ENCODE measurements around the gene TM4SF5.

TM4SF5 gene

DNA sequence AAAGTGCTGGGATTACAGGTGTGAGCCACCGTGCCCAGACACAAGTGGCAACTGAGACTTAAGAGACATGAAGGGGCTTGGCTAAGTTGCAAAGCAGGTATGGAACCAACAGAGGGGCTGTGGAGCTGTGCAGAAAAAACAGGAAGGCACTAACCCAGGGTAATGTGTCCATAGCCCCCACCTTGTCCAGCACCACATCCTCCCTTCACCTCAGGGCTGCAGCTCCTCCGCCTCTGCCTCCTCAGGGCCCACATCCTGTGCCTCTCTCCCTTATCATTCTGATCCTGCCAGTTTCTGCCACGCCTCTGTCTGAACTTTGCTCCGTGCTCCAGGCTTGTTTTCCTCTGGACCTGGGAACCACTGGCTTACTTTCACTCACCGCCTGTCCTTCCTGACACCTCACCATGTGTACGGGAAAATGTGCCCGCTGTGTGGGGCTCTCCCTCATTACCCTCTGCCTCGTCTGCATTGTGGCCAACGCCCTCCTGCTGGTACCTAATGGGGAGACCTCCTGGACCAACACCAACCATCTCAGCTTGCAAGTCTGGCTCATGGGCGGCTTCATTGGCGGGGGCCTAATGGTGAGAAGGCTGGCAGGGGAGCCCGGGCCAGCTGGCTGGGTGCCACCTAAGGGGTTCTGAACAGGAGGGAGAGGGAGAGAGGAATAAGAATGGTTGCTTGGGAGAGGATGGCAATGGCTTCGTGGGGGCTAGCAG is at the start of gene TM4SF5:
TM4SF5 (plus strand) TSS at position 368 of the 716 bp plus-strand sequence; CDS start at position 405, 37 bp downstream.
- DNase-seq (ENCODE audit: low read depth) = no peak
- H3K4me3 ChIP-seq (ENCODE audit: low read depth, low read length) = no peak within 1 kb of the TSS

GRCh38 chr17:4722678-4723240 is 48.9 kb upstream of the TM4SF5 start:
- DNase-seq (ENCODE audit: low read depth) = no peak
- no peak overlapping the region for H3K4me3 ChIP-seq (ENCODE audit: low read depth, low read length)

- H3K4me3 ChIP-seq (ENCODE audit: low read depth, low read length) = no peak overlapping the region
Observed at GRCh38 chr17:4724650-4725049, 47.0 kb upstream of the TM4SF5 start.

DNA sequence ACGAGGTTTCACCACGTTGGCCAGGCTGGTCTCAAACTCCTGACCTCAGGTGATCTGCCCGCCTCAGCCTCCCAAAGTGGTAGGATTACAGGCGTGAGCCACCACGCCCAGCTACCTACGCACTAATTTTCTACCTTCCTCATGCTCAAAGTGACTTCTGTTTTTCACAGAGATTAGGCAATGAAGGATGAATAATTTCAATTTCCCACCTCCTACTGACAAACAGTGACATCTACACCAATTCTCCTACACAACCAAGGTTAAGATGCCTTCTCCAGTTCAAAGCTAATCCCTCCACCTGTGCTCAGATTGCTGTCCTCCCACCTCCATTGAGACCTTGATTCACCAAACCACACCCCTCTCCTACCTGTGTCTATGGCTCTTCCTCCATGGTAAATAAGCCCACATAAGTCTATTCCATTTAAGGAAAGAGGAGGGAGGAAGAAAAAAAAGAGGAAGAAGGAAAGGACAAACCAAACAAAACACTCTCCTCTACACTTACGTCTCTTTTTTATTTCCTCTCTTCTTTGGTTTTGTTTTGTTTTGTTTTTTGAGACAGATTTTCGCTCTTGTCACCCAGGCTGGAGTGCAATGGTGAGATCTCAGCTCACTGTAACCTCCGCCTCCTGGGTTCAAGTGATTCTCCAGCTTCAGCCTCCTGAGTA is 45.9 kb upstream of the TM4SF5 start:
- H3K4me3 ChIP-seq (ENCODE audit: low read depth, low read length) = no peak overlapping the region
- no peak for DNase-seq (ENCODE audit: low read depth)

More at GRCh38 chr17:4724650-4725049, 47.0 kb upstream of the TM4SF5 start:
- no peak for DNase-seq (ENCODE audit: low read depth)

- H3K4me3 ChIP-seq (ENCODE audit: low read depth, low read length) = no peak overlapping the region
- no peak for DNase-seq (ENCODE audit: low read depth)
Observed at GRCh38 chr17:4728124-4728523, 43.6 kb upstream of the TM4SF5 start.

DNA sequence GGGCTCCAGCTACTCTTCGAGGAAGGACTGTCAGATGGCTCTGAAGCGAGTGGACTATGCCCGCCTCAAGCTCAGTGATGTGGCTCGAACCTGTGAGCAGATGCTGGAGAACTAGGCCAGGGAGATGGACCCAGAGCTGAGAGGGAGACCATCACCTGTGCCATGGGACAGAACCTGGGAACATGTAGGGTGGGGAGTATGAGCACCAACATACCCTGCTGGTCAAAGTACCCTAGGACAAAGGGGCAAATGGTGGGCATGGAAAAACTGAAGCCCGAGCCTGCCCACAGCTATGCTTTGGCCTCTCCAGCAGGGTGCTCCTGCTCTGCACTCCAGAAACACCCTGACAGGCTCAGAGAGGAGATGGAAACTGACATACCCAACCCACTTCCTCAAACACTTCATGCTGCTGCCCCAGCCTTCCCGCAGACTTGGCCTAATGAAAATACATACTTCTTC is 38.6 kb upstream of the TM4SF5 start:
- DNase-seq (ENCODE audit: low read depth) = no peak

GRCh38 chr17:4734857-4735475 is 36.7 kb upstream of the TM4SF5 start:
- DNase-seq (ENCODE audit: low read depth) = no peak
- H3K4me3 ChIP-seq (ENCODE audit: low read depth, low read length) = no peak overlapping the region

More for the DNA sequence above, 38.6 kb upstream of the TM4SF5 start:
- H3K4me3 ChIP-seq (ENCODE audit: low read depth, low read length) = no peak overlapping the region

- no peak for DNase-seq (ENCODE audit: low read depth)
- H3K4me3 ChIP-seq (ENCODE audit: low read depth, low read length) = no peak overlapping the region
Observed at GRCh38 chr17:4735876-4736651, 35.6 kb upstream of the TM4SF5 start.

- H3K4me3 ChIP-seq (ENCODE audit: low read depth, low read length) = peak overlapping the region; percentile 69
- no peak for DNase-seq (ENCODE audit: low read depth)
Observed at GRCh38 chr17:4738136-4739121, 33.3 kb upstream of the TM4SF5 start.

- DNase-seq (ENCODE audit: low read depth) = no peak
Observed at GRCh38 chr17:4739122-4740024, 32.3 kb upstream of the TM4SF5 start, which contains the start of the genes CXCL16 and ZMYND15. Gene CXCL16 (minus strand): TSS chr17:4739928. CDS start chr17:4739339, 589 bp downstream. Gene ZMYND15 (plus strand): TSS chr17:4739833. CDS start chr17:4740549, 716 bp downstream.

DNA sequence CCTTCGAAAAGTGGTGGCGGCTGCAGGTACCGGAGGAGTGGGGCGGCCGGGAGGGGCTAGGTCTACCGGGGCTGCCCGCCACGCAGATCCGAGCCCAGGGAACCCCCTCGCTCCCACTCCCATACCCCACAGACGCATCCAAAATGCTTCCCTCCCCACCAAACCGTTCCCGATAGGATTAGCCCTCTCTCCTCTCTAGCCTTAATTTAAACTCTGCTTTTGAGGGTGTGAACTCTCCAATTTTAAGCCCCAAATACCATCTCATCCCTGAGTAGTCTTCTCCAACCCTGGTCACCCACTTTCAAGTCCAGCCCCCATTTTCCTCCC is 31.7 kb upstream of the TM4SF5 start:
- no peak for DNase-seq (ENCODE audit: low read depth)
- H3K4me3 ChIP-seq (ENCODE audit: low read depth, low read length) = peak overlapping the region; percentile 69

More at GRCh38 chr17:4739122-4740024, 32.3 kb upstream of the TM4SF5 start, which contains the start of the genes CXCL16 and ZMYND15:
- H3K4me3 ChIP-seq (ENCODE audit: low read depth, low read length) = peak within 1 kb of the TSS; percentile 69

DNA sequence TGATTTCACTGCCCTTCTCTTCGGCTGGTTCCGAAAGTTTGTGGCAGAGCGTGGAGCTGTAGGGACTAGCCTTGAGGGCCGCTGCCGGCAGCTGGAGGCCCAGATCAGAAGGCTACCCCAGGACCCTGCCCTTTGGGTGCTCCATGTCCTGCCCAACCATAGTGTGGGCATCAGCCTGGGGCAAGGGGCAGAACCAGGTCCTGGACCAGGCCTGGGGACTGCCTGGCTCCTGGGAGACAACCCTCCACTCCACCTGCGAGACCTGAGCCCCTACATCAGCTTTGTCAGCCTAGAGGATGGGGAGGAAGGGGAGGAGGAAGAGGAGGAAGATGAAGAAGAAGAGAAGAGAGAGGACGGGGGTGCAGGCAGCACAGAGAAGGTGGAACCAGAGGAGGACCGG is 31.1 kb upstream of the TM4SF5 start:
- H3K4me3 ChIP-seq (ENCODE audit: low read depth, low read length) = no peak overlapping the region
- DNase-seq (ENCODE audit: low read depth) = no peak

DNA sequence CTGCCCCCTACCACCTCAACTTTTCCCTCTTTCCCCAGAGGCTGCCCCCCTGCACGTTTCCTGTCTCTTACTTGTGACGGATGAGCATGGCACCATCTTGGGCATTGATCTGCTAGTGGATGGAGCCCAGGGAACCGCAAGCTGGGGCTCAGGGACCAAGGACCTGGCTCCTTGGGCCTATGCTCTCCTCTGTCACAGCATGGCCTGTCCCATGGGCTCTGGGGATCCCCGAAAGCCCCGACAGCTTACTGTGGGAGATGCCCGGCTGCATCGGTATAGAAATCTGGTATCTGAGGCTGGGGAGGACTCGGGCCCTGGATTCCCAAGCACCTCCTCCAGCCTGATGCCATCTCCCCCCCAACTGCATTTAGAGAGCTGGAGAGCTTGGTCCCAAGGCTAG is 30.1 kb upstream of the TM4SF5 start:
- no peak for DNase-seq (ENCODE audit: low read depth)
- H3K4me3 ChIP-seq (ENCODE audit: low read depth, low read length) = no peak overlapping the region

DNA sequence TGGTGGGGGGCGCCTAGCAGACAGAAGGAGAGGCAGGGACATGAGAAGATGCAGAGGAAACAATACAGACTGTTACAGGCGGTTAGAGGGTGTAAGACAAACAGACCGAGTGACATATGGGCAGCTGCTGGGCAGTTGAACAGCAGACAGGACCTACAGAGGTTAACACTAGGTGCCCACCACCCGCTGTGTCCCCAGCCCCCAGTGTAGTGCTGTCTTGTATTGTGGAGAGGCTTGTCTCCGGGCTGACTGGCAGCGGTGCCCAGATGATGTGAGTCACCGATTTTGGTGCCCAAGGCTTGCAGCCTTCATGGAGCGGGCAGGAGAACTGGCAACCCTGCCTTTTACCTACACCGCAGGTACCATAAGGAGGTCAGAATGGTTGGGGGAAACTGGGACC is 29.6 kb upstream of the TM4SF5 start:
- H3K4me3 ChIP-seq (ENCODE audit: low read depth, low read length) = no peak overlapping the region
- no peak for DNase-seq (ENCODE audit: low read depth)

DNA sequence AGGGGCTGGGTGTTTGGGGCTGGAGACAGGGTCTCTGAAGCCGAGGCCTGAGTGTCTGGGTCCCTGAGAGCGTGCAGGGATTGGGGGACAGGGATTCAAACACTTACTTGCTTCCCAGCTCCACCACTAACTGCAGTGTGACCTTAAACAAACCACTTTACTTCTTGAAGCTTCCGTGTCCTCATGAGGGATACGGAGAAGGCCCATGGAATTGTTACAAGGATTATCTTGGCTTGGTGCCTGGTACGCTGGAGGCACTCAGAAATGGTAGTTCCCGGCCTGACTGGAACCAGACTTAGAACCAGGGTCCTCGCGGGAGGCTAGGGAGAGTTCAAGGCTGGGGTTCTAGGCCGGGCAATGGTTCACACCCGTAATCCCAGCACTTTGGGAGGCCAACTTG is 29.1 kb upstream of the TM4SF5 start:
- DNase-seq (ENCODE audit: low read depth) = no peak
- H3K4me3 ChIP-seq (ENCODE audit: low read depth, low read length) = no peak overlapping the region

- no peak for DNase-seq (ENCODE audit: low read depth)
- no peak overlapping the region for H3K4me3 ChIP-seq (ENCODE audit: low read depth, low read length)
Observed at GRCh38 chr17:4743216-4743615, 28.5 kb upstream of the TM4SF5 start.

GRCh38 chr17:4743898-4744297 is 27.8 kb upstream of the TM4SF5 start:
- no peak overlapping the region for H3K4me3 ChIP-seq (ENCODE audit: low read depth, low read length)
- no peak for DNase-seq (ENCODE audit: low read depth)

Measured in skeletal muscle cell (primary cell).